ENCODE results near the gene GATAD2A. TPM values are rescaled to one million over a fixed set of nuclear protein-coding genes. Genes with fewer than 3 reads are reported as not detected.

Gene GATAD2A
- total RNA-seq, 1 donor from 2014 or later: 82.6 TPM

DNA sequence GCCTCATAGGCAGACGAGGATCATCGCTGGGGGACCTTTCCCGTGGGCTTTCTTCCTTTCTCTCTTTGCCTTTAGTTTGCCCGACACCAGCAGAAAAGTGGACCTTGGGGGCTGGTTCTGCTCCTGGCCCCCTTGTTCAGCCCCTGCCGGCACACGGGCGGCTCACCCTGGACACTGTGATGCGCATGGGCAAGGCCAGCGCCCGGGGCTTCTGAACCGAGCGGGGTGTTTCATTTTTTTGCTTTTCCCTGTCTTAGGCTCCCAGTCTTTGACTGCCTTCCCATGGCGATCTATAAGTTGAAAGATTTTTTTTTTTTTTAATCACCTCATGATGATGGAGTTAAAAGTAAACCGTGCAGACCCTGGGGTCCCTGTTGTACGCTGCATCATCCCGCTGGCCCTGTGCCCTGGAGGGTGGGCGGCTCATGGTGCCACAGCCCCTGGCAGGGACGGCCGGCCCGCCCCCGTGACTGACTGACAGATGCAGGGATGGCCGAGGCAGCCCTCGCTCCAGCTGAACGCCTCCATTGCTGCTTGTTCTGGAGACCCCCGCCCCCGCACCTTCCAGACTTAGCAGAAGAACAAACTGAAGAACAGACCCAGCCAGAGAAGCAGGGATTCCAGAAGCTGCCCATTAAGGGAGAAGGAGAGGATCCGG, 100.3 kb downstream of the GATAD2A start:
- H3K9me3 Mint-ChIP-seq (ENCODE audit: low read depth): no peaks in the 10 kb centered on the region
- no peak overlapping the region for H3K27ac Mint-ChIP-seq (ENCODE audit: unreplicated experiment)
- no peaks in the 10 kb centered on the region for H3K27me3 Mint-ChIP-seq (ENCODE audit: low read depth)
- TF ChIP-seq, protein P1, sequence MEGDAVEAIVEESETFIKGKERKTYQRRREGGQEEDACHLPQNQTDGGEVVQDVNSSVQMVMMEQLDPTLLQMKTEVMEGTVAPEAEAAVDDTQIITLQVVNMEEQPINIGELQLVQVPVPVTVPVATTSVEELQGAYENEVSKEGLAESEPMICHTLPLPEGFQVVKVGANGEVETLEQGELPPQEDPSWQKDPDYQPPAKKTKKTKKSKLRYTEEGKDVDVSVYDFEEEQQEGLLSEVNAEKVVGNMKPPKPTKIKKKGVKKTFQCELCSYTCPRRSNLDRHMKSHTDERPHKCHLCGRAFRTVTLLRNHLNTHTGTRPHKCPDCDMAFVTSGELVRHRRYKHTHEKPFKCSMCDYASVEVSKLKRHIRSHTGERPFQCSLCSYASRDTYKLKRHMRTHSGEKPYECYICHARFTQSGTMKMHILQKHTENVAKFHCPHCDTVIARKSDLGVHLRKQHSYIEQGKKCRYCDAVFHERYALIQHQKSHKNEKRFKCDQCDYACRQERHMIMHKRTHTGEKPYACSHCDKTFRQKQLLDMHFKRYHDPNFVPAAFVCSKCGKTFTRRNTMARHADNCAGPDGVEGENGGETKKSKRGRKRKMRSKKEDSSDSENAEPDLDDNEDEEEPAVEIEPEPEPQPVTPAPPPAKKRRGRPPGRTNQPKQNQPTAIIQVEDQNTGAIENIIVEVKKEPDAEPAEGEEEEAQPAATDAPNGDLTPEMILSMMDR (IDR thresholded peaks at IDR 0.05): no peak
- no peak overlapping the region for H3K4me3 Mint-ChIP-seq (ENCODE audit: unreplicated experiment)
- H3K4me1 Mint-ChIP-seq (ENCODE audit: low read depth): no peaks in the 10 kb centered on the region
- DNase-seq (ENCODE audit: low spot score): no peak
- peaks cover 22% of the 10 kb centered on the region for H3K36me3 Mint-ChIP-seq (ENCODE audit: low read depth)

DNA sequence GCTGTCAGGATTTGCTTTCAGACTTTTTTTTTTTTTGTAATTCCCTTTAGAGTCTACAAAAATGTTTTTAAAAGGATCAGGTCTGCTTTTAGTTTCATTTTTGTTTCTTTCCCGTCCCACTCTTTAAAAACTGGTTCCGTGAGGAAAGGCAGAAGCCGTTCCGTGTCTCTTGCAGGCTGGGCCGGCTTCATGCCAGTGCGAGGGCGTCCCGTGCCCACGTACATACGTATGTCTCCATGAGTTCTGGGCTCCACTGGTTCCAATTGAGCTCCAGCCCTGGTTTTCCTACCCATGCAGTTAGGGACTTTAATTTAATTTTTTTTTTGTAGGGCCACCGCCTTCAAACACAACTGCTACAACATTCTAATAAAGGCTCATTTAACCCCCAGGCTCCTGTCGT, 101.1 kb downstream of the GATAD2A start:
- Mint-ChIP-seq H3K4me3 (ENCODE audit: unreplicated experiment) (no peak overlapping the region), H3K36me3 (ENCODE audit: low read depth) (peaks cover 20% of the 10 kb centered on the region)

GRCh38 chr19:19507354-19507753, 101.9 kb downstream of the GATAD2A start:
- Mint-ChIP-seq H3K27me3 (ENCODE audit: low read depth) (no peaks in the 10 kb centered on the region), H3K9me3 (ENCODE audit: low read depth) (no peaks in the 10 kb centered on the region), H3K36me3 (ENCODE audit: low read depth) (peaks cover 18% of the 10 kb centered on the region), H3K4me3 (ENCODE audit: unreplicated experiment) (no peak overlapping the region), H3K4me1 (ENCODE audit: low read depth) (no peaks in the 10 kb centered on the region), H3K27ac (ENCODE audit: unreplicated experiment) (no peak overlapping the region)
- DNase-seq (ENCODE audit: low spot score): no peak
- TF ChIP-seq, protein P1 (IDR thresholded peaks at IDR 0.05): no peak

More for the DNA sequence above, 101.1 kb downstream of the GATAD2A start:
- no peak for DNase-seq (ENCODE audit: low spot score)
- Mint-ChIP-seq H3K9me3 (ENCODE audit: low read depth) (no peaks in the 10 kb centered on the region), H3K27me3 (ENCODE audit: low read depth) (no peaks in the 10 kb centered on the region), H3K27ac (ENCODE audit: unreplicated experiment) (no peak overlapping the region), H3K4me1 (ENCODE audit: low read depth) (no peaks in the 10 kb centered on the region)
- TF ChIP-seq, protein P1 (IDR thresholded peaks at IDR 0.05): no peak

DNA sequence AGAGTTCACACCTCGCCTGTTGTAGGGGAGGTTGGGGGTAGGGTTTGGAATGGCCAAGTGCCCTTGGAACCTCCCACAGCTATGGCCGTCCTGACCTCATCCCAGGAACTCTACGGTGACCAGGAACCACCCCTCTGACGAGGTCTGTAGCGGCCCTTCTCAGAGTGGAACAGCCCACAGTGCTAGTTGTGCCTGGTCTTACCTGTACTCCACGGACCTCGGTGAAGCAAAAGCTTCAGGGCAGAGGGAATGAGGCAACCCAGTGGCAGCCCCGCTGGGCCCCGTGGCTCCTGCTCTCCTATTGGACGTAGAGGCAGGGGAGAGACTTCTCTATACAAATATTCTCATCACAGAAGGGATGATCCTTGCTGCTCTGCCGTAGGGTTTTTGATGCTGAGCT, 102.7 kb downstream of the GATAD2A start:
- Mint-ChIP-seq H3K27me3 (ENCODE audit: low read depth) (no peaks in the 10 kb centered on the region), H3K4me3 (ENCODE audit: unreplicated experiment) (no peak overlapping the region), H3K9me3 (ENCODE audit: low read depth) (no peaks in the 10 kb centered on the region), H3K27ac (ENCODE audit: unreplicated experiment) (no peak overlapping the region), H3K4me1 (ENCODE audit: low read depth) (no peaks in the 10 kb centered on the region), H3K36me3 (ENCODE audit: low read depth) (peaks cover 12% of the 10 kb centered on the region)
- TF ChIP-seq, protein P1 (IDR thresholded peaks at IDR 0.05): no peak
- no peak for DNase-seq (ENCODE audit: low spot score)

DNA sequence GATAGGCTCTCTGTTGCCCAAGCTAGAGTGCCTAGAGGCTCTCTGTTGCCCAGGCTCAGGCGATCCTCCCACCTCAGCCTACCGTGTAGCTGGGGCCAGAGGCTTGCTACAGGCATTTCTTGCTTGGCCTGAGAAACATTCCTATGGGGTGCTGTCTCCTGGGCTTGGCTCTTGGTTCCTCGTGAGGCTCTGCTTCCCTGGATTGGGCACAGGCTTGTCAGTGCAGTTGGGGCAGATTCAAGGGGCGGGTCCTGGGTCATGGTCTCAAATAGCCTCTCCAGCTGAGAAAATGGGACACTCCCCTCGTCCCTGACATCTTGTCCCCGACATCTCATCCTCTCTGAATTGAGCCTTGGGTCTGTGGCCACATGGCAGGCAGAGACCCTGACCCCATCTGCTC, 105.0 kb downstream of the GATAD2A start:
- H3K9me3 Mint-ChIP-seq (ENCODE audit: low read depth): no peaks in the 10 kb centered on the region
- no peak for DNase-seq (ENCODE audit: low spot score)
- no peak overlapping the region for H3K4me3 Mint-ChIP-seq (ENCODE audit: unreplicated experiment)
- peaks cover 10% of the 10 kb centered on the region for H3K36me3 Mint-ChIP-seq (ENCODE audit: low read depth)
- H3K27me3 Mint-ChIP-seq (ENCODE audit: low read depth): no peaks in the 10 kb centered on the region
- TF ChIP-seq, protein P1 (IDR thresholded peaks at IDR 0.05): no peak
- H3K27ac Mint-ChIP-seq (ENCODE audit: unreplicated experiment): no peak overlapping the region
- H3K4me1 Mint-ChIP-seq (ENCODE audit: low read depth): no peaks in the 10 kb centered on the region
